ENCODE results near the gene KIZ.

- TF ChIP-seq REST (IDR thresholded peaks at IDR 0.05; ENCODE audit: insufficient read depth in 1 of 2, low read depth in 2 of 2, low read length in 2 of 2) (no peak), POLR2AphosphoS5 (IDR thresholded peaks at IDR 0.05; ENCODE audit: low read depth, low read length) (no peak)
Measured at GRCh38 chr20:21100578-21101452, 25.1 kb upstream of the KIZ start.

All from PFSK-1 (cell line).